Fibroblast of the aortic adventitia (primary cell): ENCODE data around the gene GLUL. TPM values are rescaled to one million over a fixed set of nuclear protein-coding genes. Genes with fewer than 3 reads are reported as not detected.

Experiments
- DNase-seq: peaks from one replicate; pipeline ENCODE4 v3.0.0-alpha.2; 2010; ENCODE audit warnings: low read depth
- H3K4me3 ChIP-seq: 2 replicates; pipeline ENCODE4 v1.5.1; 2011; ENCODE audit warnings: low read depth, mild to moderate bottlenecking, control low read depth, low read length, moderate library complexity
- total RNA-seq: library from RNA; depleted of rRNA; stranded (reverse); fragments of >200 nt; gene quantifications from 2 replicates; pipeline ENCODE4 v1.2.3, GENCODE V29; 2012; ENCODE audit warnings: low replicate concordance
- TF ChIP-seq, protein P1 (sequence below): IDR thresholded peaks from 2 replicates; pipeline ENCODE4 v1.5.1; 2011; ENCODE audit warnings: mild to moderate bottlenecking, low read length, control low read depth, inconsistent platforms; ENCODE audit not compliant: insufficient read depth

Gene GLUL
- total RNA-seq, 1 donor: 136 TPM

GRCh38 chr1:182370532-182370931 is 21.1 kb downstream of the GLUL start:
- TF ChIP-seq, protein P1, sequence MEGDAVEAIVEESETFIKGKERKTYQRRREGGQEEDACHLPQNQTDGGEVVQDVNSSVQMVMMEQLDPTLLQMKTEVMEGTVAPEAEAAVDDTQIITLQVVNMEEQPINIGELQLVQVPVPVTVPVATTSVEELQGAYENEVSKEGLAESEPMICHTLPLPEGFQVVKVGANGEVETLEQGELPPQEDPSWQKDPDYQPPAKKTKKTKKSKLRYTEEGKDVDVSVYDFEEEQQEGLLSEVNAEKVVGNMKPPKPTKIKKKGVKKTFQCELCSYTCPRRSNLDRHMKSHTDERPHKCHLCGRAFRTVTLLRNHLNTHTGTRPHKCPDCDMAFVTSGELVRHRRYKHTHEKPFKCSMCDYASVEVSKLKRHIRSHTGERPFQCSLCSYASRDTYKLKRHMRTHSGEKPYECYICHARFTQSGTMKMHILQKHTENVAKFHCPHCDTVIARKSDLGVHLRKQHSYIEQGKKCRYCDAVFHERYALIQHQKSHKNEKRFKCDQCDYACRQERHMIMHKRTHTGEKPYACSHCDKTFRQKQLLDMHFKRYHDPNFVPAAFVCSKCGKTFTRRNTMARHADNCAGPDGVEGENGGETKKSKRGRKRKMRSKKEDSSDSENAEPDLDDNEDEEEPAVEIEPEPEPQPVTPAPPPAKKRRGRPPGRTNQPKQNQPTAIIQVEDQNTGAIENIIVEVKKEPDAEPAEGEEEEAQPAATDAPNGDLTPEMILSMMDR: no peak
- no peak for DNase-seq
- no peak overlapping the region for H3K4me3 ChIP-seq

GRCh38 chr1:182368903-182369302 is 22.7 kb downstream of the GLUL start:
- no peak for DNase-seq
- TF ChIP-seq, protein P1: no peak
- no peak overlapping the region for H3K4me3 ChIP-seq

- TF ChIP-seq, protein P1: no peak
- no peak overlapping the region for H3K4me3 ChIP-seq
- no peak for DNase-seq
Measured at GRCh38 chr1:182368358-182368757, 23.2 kb downstream of the GLUL start.

- H3K4me3 ChIP-seq: no peak overlapping the region
- DNase-seq: peak; percentile 11
- TF ChIP-seq, protein P1: no peak
Measured at GRCh38 chr1:182367926-182368325, 23.7 kb downstream of the GLUL start.

GRCh38 chr1:182366596-182366995 is 25.0 kb downstream of the GLUL start:
- TF ChIP-seq, protein P1: no peak
- no peak overlapping the region for H3K4me3 ChIP-seq
- DNase-seq: no peak

DNA sequence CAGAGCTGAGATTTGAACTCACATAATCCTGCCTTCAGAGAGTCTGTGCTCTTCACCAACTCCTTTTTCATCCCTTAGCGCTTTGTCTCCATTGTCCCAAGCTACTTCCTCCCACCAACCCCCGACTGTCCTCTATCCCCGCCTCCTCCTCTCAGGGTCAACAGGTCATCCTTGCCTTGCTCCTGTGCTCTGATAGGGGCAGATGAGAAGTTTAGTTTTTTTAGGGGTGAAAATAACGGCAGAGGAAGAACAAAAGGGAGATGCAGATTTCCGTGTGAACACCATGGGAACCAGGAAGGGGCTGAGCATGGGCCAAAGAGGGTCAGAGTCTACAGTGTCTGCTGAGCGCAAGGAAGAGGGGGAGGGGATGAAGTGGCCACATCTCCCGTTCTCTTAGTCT is 31.9 kb downstream of the GLUL start:
- TF ChIP-seq, protein P1: no peak
- no peak overlapping the region for H3K4me3 ChIP-seq
- no peak for DNase-seq

DNA sequence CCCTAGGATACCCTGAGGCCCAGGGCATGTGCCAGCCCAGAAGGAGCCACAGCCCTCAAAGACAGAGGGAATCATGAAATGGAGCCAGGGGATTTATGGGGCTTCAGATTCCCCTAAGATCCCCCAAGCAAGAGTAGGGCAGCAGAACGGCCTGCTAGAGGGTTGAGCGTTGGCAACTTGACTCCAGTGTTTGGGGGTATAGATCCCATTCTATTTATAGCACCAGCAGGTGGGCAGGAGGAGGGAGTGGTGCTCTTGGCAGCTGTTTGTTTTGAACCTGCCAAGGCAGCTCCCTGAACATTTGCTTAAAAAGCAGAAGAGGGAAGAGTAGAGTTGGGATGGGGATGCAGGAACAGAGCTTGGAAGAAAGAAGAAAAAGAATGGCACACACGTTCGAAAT is 33.7 kb downstream of the GLUL start:
- DNase-seq: no peak
- no peak overlapping the region for H3K4me3 ChIP-seq
- TF ChIP-seq, protein P1: no peak
